HL-60 (cell line): ENCODE results near the gene MAN2B1.
"Not testable (repeated sequence)": the region's sequence is repeated elsewhere in the genome, so short reads cannot be mapped to it uniquely, and the experiment has no call there.

Source experiments
- DNase-seq, 2 experiments: peaks; one replicate each; pipeline ENCODE4 v3.0.0-alpha.2; 2010 to 2020; ENCODE audit warnings: low read depth in 1 of 2, low spot score in 1 of 2
- H3K27ac ChIP-seq: fragments of 250-450 bp; sonication (Bioruptor Pico); replicated peaks from 2 replicates; pipeline ENCODE4 v1.5.1; 2020; ENCODE audit warnings: mild to moderate bottlenecking, moderate library complexity
- H3K27me3 ChIP-seq: fragments of 250-450 bp; sonication (Bioruptor Pico); 2 replicates; pipeline ENCODE4 v1.5.1; 2021; ENCODE audit warnings: mild to moderate bottlenecking, moderate library complexity; ENCODE audit not compliant: insufficient read depth, poor library complexity, severe bottlenecking
- H3K4me3 ChIP-seq: replicated peaks from 2 replicates; pipeline ENCODE4 v1.5.1; 2011; ENCODE audit warnings: mild to moderate bottlenecking, control low read depth, low read length; ENCODE audit not compliant: insufficient read depth
- CTCF ChIP-seq: IDR thresholded peaks from one replicate; pipeline ENCODE4 v1.5.1; 2011; ENCODE audit warnings: low read length, control low read depth, inconsistent platforms; ENCODE audit not compliant: insufficient read depth
- GABPA ChIP-seq: IDR thresholded peaks from 2 replicates; pipeline ENCODE4 v1.6.1; 2012; ENCODE audit warnings: low read depth
- POLR2AphosphoS5 ChIP-seq: IDR thresholded peaks from 2 replicates; pipeline ENCODE4 v1.6.1; 2012; ENCODE audit warnings: low read depth
- REST ChIP-seq: IDR thresholded peaks from 2 replicates; pipeline ENCODE4 v1.6.1; 2012; ENCODE audit warnings: low read depth; ENCODE audit not compliant: insufficient replicate concordance
- SPI1 ChIP-seq: IDR thresholded peaks from 2 replicates; pipeline ENCODE4 v1.6.1; 2012; ENCODE audit warnings: low read depth, mild to moderate bottlenecking, borderline replicate concordance

Gene MAN2B1

GRCh38 chr19:12701596-12702282 is 35.2 kb upstream of the MAN2B1 start:
- no peaks in the 10 kb centered on the region for H3K27me3 ChIP-seq
- no peak for TF ChIP-seq SPI1
- no peak; the same call in 1 of the 2 replicates for TF ChIP-seq POLR2AphosphoS5
- TF ChIP-seq GABPA: no peak
- TF ChIP-seq REST: no peak
- no peak for TF ChIP-seq CTCF
- DNase-seq: no peak
- no peak overlapping the region for H3K4me3 ChIP-seq
- no peak overlapping the region for H3K27ac ChIP-seq

GRCh38 chr19:12698138-12698537 is 31.6 kb upstream of the MAN2B1 start:
- peak in 1 of 2 experiments; percentile 37 for DNase-seq
- H3K27ac ChIP-seq: peak overlapping the region; percentile 82
- H3K4me3 ChIP-seq: no peak overlapping the region

GRCh38 chr19:12697425-12697824 is 30.9 kb upstream of the MAN2B1 start:
- DNase-seq, H3K27me3 ChIP-seq: not testable (repeated sequence)
- Histone ChIP-seq H3K27ac (peak overlapping the region; percentile 82), H3K4me3 (peak overlapping the region; percentile 97)

More at GRCh38 chr19:12698138-12698537, 31.6 kb upstream of the MAN2B1 start:
- no peak for TF ChIP-seq CTCF
- peak; percentile 90 for TF ChIP-seq SPI1
- TF ChIP-seq GABPA: no peak
- H3K27me3 ChIP-seq: no peaks in the 10 kb centered on the region

- H3K27me3 ChIP-seq: no peaks in the 10 kb centered on the region
- peak within 1 kb of the TSS; percentile 82 for H3K27ac ChIP-seq
- TF ChIP-seq SPI1 (peak; percentile 60; the same call in 1 of the 2 replicates), REST (no peak), POLR2AphosphoS5 (peak; percentile 94), GABPA (peak; percentile 93), CTCF (no peak)
- DNase-seq: peak; percentile 98
- H3K4me3 ChIP-seq: peak within 1 kb of the TSS; percentile 97
Measured at GRCh38 chr19:12696366-12697335, 30.1 kb upstream of the MAN2B1 start, which contains the start of gene FBXW9. Gene FBXW9 (minus strand): TSS chr19:12696631. CDS start chr19:12696581, 50 bp downstream.
